Activated CD8-positive, alpha-beta memory T cell treated with anti-CD3 and anti-CD28 coated beads for 48 hours (primary cell): ENCODE measurements around the gene ARL5C.
A peak's percentile ranks its signal among the peaks of the same experiment; 100 is the strongest.

Source experiments
- DNase-seq, 3 experiments: peaks; one replicate each; pipeline ENCODE4 v3.0.0-alpha.2; 2020; ENCODE audit warnings: low read depth in 2 of 3, low spot score in 2 of 3

The ARL5C gene, protein sequence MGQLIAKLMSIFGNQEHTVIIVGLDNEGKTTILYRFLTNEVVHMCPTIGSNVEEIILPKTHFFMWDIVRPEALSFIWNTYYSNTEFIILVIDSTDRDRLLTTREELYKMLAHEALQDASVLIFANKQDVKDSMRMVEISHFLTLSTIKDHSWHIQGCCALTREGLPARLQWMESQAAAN

GRCh38 chr17:39165841-39166349 lies at the start of gene ARL5C:
ARL5C (minus strand) TSS chr17:39166161; CDS start chr17:39165760, 401 bp downstream.
- no peak for DNase-seq

- no peak for DNase-seq
Observed at GRCh38 chr17:39213852-39214251, 47.9 kb upstream of the ARL5C start.

- DNase-seq, result no peak
Observed at GRCh38 chr17:39212841-39213480, 47.0 kb upstream of the ARL5C start.

GRCh38 chr17:39212195-39212810 lies 46.3 kb upstream of the ARL5C start:
- no peak for DNase-seq

DNA sequence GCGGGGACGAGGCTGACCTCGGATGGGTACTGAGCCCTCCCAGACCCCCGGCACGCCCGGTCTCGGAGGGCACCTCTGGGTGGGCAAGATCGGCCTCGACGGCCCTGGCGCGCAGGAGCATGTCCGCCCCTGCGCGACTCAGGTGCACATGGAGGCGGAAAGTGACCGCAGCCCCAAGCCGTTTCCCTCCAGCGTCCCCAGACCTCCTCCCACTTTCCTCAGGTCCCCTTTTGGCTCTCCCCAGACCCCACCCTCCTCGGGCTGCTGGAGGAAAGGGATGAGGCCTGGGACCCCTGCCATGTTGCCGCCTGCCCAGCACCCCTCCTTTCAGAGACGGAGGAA lies 44.1 kb upstream of the ARL5C start:
- DNase-seq, result no peak

DNA sequence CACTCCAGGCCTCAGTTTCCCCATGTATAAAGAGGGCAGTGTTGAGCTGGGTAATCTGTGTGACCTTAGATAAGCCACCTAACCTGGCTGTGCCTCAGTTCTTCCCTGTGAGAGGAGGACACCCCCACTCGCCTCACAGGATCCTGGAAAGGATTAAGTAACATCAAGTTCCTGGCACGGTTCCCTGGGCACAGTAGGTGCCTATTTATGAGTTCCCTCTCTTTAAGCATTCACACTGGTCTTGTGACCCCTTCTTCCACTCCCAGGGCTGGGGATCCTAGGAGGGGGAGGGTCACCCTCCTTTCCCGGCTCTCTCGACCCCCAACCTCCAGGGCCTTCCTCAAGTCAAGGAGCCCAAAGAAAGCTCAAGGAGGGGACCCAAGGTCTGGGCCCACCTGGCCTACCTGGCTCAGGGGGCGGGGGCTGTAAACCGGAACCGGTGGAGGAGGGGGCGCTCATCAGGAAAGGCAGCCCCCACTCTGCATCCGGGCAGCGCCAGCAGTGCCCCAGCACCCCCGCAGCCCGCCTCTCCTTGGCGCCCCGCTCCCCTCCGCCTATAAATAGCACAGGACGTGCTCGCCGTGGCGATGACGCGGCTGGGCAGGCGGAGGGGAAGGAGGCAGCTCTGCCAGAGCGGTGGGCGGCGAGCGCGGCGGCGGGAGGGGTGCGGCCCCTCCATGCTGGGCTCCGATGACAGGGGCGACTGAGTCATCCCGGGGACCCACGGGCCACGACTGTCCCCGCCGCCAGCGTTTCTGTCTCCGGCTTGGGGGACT lies 43.5 kb upstream of the ARL5C start:
- DNase-seq, result peak in 2 of 3 experiments; percentile 38 to 51

DNA sequence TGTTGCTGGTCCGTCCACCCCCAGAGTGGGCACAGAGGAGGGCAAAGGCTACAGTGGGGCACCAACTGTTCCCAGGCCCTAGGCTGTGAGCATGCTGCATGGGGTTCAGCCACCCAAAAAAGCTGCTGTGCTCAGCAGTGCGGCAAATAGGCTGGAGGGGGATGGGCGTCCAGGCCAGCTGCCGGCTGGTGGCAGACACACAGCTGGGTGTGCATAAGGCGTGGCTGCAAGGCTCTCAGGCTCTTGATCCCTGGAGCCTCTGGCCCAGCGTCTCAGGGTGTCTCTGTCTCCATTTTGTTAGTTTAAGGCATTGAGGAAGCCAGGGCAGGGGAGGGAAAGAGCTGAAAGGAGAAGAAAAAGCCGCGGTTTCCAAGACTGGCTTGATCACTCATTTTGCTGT lies 42.9 kb upstream of the ARL5C start:
- no peak for DNase-seq

DNA sequence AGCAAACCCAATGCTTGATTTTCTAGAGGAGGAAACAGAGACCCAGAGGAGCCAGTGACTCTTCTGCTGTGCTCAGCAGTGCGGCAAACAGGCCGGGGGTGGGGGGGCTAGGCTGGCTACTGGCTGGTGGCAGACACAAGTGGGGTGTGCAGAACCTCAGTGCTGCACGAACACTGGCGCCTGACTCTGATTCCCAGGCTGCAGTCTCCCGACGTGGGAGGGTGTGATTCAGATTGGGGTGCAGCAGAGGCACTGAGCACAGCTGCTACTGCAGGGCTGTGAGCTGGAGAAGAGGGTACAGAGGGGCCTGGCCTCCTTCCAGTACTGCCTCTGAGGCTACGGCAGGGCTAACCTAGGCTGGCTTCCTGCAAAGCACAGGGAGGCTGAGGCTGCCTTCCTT lies 42.2 kb upstream of the ARL5C start:
- DNase-seq, result no peak

GRCh38 chr17:39205112-39205526 lies 39.2 kb upstream of the ARL5C start:
- DNase-seq, result no peak

GRCh38 chr17:39204245-39204644 lies 38.3 kb upstream of the ARL5C start:
- DNase-seq, result no peak

GRCh38 chr17:39200957-39201510 lies 35.1 kb upstream of the ARL5C start:
- no peak for DNase-seq

DNA sequence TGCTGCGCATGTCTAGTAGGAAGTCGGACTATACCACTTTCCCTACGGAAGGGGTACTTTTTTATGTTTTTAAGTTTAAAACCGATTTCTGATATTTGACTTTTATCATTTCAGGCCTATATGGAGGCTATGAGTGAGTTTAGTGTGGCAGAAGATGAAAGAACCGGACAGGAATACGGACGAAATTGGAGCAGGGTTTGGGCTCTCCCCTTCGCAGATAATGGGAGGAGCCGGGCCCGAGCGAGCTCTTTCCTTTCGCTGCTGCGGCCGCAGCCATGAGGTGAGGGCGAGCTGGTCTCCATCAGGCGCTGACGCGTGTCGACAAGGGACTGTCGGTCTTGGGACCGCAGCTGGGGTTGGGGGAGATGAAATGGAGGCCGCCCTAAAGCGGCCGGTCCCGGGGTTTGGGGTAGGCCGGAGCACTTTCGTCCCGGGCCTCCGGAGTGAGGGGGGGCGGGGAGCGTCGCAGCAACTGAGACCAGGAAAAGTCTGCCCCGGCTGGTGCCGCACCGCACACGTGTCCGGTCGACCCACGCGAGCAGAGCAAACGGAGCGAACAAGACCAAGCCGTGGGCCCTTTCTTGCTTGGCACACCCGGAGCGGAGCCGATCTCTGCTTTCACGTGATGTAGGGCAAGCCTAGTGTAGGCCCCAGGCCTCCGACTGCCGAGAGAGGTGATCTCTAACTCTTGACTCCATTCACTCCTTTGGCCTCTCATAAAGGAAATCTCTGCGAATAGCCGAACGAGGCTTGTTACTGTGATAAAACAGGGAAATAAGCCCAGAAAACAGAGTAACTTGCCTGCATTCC lies 34.3 kb upstream of the ARL5C start, which contains the start of gene RPL19:
Gene RPL19, plus strand, starts transcription at position 214 of the 810 bp plus-strand sequence. Its CDS starts 62 bp downstream, at position 276.
- peak; percentile 59 to 72 (median 67) for DNase-seq

- DNase-seq, result peak in 2 of 3 experiments; percentile 64 to 68
Observed at GRCh38 chr17:39199820-39200069, 33.8 kb upstream of the ARL5C start.

DNA sequence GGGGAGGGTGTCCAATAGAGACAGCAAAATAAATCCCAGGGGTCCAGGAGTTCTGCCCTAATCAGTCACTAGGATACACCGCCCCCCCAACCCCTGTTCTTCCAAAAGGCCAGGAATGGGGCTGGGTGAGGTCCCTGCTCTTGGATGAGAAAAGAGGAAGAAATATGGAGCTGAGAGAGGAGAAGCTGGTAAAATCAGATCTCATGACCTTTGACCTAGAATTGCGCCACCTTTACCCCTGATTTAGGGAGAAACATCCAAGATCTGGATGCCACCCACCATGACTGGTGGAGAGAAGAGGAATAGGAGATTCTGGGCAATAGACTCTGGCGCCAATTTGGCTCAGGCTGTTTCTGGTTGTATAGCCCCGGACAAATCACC lies 32.2 kb upstream of the ARL5C start:
- no peak for DNase-seq

DNA sequence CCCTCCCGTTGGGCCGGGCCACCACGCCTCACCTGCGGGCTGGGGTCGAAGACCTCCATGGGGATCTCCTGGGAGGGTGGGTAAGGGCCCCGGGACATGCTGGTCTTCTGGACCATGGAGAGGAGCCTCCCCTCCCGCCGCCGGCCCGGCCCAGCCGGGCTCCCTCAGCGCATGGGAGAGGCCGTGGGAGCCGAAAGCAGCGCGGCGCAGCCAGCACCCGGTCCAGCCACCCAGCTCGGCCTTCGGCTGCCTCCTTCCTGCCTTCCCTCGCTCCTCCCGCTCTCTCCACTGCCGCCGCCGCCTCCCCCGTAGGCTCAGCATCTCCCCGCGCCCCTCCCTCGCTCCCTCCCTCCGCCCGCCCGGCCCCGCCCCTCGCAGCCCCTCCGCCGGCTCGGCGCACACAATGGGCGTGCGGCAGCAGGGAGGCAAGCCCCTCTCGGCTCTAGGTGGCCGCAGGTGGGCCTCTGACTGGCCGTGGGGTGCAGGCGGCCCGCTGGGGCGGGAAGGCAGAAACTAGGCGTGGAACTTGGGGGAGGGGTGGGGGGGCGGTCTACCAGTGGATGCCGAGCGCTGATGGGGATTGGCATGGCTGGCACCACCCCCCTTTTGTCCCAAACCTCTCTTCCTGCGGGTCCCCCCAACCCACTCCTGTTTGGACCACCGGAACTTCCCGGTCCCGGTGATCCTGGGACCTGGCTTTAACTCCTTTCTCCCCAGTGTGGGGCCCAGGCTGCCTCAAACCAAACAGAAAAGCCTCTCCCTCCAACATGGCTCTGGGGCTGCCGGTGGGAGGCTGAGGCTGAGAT lies 31.6 kb upstream of the ARL5C start, which contains the start of gene CACNB1:
Gene CACNB1, minus strand, starts transcription at position 290 of the 806 bp plus-strand sequence. Its CDS starts 174 bp downstream, at position 116.
- peak in 2 of 3 experiments; percentile 50 to 54 for DNase-seq

DNA sequence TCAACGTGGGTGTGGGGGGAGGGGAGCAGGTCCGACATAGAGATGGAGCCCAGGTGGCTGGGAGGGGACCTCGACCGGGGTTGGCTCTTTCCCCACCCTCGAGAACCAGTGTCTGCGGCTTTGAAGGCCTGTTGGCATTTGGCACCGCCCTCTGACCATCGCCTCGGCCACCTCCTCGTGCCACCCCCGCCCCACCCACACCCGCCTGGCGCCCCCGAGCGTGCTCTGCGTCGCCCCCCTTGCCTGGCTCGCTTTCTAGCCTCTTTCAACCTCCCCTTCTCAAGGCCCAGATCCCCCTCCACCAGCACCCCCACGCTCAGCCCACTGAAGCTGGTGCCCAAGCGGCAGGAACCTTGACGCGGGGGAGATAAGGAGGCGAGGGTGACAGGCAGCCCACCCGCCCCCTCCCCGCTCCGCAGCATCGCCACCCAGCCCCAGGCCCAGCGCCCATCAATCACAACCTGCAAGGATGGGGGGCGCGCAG lies 30.9 kb upstream of the ARL5C start:
- no peak for DNase-seq

DNA sequence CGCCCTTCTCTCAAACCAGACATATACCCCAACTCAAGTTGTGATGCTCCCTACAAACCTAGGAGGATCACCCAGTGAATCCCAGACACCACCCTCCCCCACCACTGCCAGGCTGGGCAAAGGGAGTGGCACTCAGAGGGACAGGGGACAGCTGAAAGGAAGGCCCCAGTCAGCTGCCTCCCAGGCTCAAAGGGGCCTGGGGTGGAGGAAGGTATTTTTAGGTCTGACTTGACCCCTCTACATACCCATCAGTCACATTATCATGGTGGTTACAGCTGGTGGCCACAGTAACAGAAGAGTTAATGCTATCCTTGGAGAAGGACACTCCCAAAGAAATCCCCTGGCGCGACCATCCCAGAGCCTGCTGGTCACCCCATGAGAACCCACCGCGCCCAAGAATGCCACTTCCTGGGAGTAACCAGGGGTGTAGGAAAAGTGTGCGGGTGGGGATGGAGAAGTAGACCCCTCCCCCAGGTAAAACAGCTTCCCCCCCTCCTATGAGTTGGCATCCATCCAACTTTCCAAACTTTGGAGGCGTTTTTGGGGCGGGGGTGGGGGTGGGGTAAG lies 30.4 kb upstream of the ARL5C start:
- DNase-seq, result no peak

DNA sequence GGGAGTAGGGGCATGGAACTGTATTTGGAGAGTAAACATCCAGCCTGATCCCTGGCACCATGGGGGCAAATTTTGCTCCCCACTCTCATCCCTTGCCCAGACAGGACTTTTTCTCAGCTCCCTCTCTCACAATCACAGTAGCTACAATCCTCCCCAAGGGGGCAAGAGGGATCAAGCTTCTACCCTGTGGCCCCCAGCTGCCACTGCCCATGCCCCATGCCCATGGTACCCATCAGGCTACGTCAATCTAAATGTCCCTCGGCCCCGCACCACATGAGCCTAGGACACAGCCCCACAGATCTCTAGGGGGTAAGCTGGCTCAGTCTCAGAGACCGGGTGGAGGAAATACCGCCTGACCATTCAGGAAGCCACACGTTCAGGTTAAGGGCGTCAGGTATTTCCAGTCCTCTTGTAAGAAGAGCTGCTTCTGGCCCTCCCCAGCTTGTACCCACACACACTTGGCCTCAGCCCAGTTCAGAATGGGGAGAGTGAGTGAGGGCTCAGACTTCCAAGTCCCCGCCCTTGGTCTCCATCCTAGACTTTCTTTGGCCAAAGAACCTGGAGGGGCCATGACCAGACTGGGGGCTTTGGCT lies 29.7 kb upstream of the ARL5C start:
- DNase-seq, result no peak

GRCh38 chr17:39194985-39195524 lies 29.1 kb upstream of the ARL5C start:
- no peak for DNase-seq
